Activated B cell treated with CpG ODN at 0.5 μM for 24 hours (primary cell): ENCODE results near the gene ATRNL1. TPM values are rescaled to one million over a fixed set of nuclear protein-coding genes. Genes with fewer than 3 reads are reported as not detected.

Source experiments
- ATAC-seq: fragments of 200-7000 bp; cut with Tn5 transposase; one replicate; pipeline ENCODE4 v1.10.0; 2021; ENCODE audit warnings: low read depth, mild to moderate bottlenecking, moderate library complexity
- CTCF ChIA-PET: fragments of 350-600 bp; sonication (Branson Sonifier 250); formaldehyde crosslinking; loops from one replicate; lab custom pipeline; 2021; ENCODE audit warnings: antibody characterized with exemption; lab: Charles Lee
- POLR2A ChIA-PET: fragments of 350-600 bp; sonication (Branson Sonifier 250); formaldehyde crosslinking; loops from one replicate; lab custom pipeline; 2021; ENCODE audit warnings: antibody characterized with exemption; lab: Charles Lee
- DNase-seq: peaks from one replicate; pipeline ENCODE4 v3.0.0; 2022
- H3K27ac Mint-ChIP-seq: one replicate; pipeline ENCODE4 v1.8.0; 2020; ENCODE audit warnings: mixed read lengths
- H3K27me3 Mint-ChIP-seq: one replicate; pipeline ENCODE4 v1.8.0; 2021; ENCODE audit warnings: mixed read lengths
- H3K36me3 Mint-ChIP-seq: one replicate; pipeline ENCODE4 v1.8.0; 2021; ENCODE audit warnings: low read depth, mixed read lengths
- H3K4me1 Mint-ChIP-seq: one replicate; pipeline ENCODE4 v1.8.0; 2021; ENCODE audit warnings: mixed read lengths
- H3K4me3 Mint-ChIP-seq: one replicate; pipeline ENCODE4 v1.8.0; 2020; ENCODE audit warnings: mild to moderate bottlenecking, mixed read lengths
- H3K9me3 Mint-ChIP-seq: one replicate; pipeline ENCODE4 v1.8.0; 2020; ENCODE audit warnings: mixed read lengths
- intact Hi-C: fragments of 100-400 bp; cut with micrococcal nuclease; formaldehyde crosslinking; loops from one replicate; pipeline ENCODE4 v1.15.1; 2024
- total RNA-seq: library from RNA; stranded (reverse); gene quantifications from 2 replicates; pipeline ENCODE4 v1.2.3, GENCODE V29; 2022
- TF ChIP-seq, protein P1 (sequence below): fragments of 200-600 bp; IDR thresholded peaks from one replicate; pipeline ENCODE4 v1.8.0; 2022; ENCODE audit warnings: antibody characterized with exemption, mild to moderate bottlenecking

Gene ATRNL1
- total RNA-seq, 1 donor from 2014 or later: 1.2 TPM

DNA sequence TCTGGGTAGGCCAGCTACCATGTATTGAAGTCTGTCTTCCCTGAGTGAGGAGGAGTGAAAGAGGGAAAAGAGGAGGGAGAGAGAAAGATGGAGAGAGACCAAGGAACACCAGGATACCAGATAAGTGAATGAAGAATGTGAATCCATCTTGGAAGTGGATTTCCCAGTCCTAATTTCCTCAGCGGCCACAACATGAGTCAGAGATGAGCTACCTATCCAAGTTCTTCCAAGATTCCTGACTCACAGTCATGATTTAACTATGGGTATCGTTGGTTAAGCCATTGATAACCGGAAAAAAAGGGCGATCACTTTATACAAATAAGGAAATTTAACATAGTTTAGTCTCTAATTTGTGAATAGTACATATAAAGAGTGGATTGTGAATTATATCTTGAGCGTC is 561.8 kb downstream of the ATRNL1 start:
- Mint-ChIP-seq H3K27ac (no peak overlapping the region), H3K9me3 (peaks cover 3% of the 10 kb centered on the region), H3K4me1 (no peaks in the 10 kb centered on the region), H3K27me3 (no peaks in the 10 kb centered on the region), H3K36me3 (no peaks in the 10 kb centered on the region), H3K4me3 (no peak overlapping the region)
- no peak for ATAC-seq
- ChIA-PET CTCF (no interaction called here), POLR2A (no interaction called here)
- intact Hi-C loops: no loop called here
- TF ChIP-seq, protein P1, sequence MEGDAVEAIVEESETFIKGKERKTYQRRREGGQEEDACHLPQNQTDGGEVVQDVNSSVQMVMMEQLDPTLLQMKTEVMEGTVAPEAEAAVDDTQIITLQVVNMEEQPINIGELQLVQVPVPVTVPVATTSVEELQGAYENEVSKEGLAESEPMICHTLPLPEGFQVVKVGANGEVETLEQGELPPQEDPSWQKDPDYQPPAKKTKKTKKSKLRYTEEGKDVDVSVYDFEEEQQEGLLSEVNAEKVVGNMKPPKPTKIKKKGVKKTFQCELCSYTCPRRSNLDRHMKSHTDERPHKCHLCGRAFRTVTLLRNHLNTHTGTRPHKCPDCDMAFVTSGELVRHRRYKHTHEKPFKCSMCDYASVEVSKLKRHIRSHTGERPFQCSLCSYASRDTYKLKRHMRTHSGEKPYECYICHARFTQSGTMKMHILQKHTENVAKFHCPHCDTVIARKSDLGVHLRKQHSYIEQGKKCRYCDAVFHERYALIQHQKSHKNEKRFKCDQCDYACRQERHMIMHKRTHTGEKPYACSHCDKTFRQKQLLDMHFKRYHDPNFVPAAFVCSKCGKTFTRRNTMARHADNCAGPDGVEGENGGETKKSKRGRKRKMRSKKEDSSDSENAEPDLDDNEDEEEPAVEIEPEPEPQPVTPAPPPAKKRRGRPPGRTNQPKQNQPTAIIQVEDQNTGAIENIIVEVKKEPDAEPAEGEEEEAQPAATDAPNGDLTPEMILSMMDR: no peak
- no peak for DNase-seq

DNA sequence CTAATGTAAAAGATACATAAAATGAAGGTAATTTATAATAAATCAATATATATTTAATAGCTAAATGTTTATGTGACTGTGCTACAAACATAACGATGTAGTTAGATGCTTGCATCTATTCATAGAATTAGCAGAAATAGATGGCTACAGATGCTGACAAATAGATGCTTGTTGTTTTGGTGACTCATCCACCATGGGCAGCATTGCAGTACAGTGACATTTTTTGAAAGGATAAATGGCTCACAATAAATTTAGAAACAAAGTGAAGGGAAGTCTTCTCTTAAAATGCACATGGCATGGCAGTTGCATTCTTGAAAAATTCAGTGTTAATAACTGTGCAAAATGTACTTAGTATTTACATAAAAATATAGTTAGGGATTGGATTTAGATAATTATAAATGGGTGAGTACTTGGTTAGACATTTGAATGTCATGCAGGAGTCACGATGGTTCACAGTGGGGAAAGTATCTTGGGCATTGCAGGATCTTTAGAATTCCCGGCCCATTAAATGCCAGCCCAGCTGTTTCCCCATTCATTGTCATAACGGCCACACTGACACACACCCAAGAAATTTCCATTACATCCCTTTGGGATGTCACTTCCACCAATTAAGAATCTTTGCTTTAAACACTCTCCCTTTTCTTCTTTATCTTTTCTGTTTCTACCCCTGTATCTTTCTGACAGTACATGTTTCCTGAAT is 564.1 kb downstream of the ATRNL1 start:
- Mint-ChIP-seq H3K4me3 (no peak overlapping the region), H3K27me3 (no peaks in the 10 kb centered on the region), H3K27ac (no peak overlapping the region), H3K36me3 (no peaks in the 10 kb centered on the region), H3K9me3 (peaks cover 3% of the 10 kb centered on the region), H3K4me1 (no peaks in the 10 kb centered on the region)
- POLR2A ChIA-PET: no interaction called here
- intact Hi-C loops: no loop called here
- ATAC-seq: no peak
- DNase-seq: no peak
- TF ChIP-seq, protein P1: no peak
- CTCF ChIA-PET: no interaction called here

DNA sequence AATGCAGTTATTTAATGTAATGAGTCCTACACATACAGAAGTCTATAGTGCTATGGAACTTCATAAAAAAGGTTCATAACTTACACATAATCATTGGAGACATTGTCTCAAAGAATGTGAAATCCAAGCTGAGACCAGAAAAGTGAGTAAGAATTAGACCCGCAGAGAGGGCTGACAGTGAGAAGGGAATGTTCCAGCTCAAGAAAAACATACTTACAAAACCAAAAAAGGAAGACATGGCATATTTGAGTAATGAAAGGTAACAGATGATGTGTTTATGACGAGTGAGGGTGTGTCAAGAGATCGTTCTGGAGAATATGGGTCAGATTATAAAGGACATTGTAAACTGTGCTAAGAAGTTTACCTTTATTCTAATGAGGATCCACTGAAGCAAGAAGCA is 566.5 kb downstream of the ATRNL1 start:
- CTCF ChIA-PET: interaction anchor here (0.6 kb wide), 1 partner anchor 638 kb away, joined by 3 read pairs; no protein-coding TSS in a partner anchor
- H3K4me3 Mint-ChIP-seq: no peak overlapping the region
- no peaks in the 10 kb centered on the region for H3K27me3 Mint-ChIP-seq
- H3K9me3 Mint-ChIP-seq: peaks cover 3% of the 10 kb centered on the region
- intact Hi-C loops: no loop called here
- ATAC-seq: no peak
- H3K36me3 Mint-ChIP-seq: no peaks in the 10 kb centered on the region
- DNase-seq: no peak
- H3K27ac Mint-ChIP-seq: no peak overlapping the region
- TF ChIP-seq, protein P1: no peak
- no peaks in the 10 kb centered on the region for H3K4me1 Mint-ChIP-seq
- POLR2A ChIA-PET: no interaction called here

DNA sequence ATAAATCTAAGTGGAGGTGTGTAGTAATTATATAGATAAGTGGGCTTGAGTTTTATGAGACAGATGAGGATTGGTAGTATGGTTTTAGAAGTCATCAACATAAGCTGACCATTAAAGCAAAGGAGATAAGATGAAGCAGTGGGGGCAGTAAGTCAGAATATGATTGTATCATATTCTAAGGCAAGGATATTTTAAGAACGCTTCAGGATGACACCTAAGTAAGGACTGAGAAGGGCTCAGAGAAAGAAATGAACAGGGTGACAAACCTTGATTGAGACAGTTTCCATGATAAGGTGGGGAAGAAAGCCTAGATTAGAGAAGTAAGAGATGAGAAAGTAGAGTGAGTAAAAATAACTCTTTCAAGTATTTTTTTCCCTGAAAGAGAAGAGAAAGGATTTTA is 567.2 kb downstream of the ATRNL1 start:
- TF ChIP-seq, protein P1: no peak
- H3K36me3 Mint-ChIP-seq: no peaks in the 10 kb centered on the region
- H3K4me1 Mint-ChIP-seq: no peaks in the 10 kb centered on the region
- peaks cover 3% of the 10 kb centered on the region for H3K9me3 Mint-ChIP-seq
- intact Hi-C loops: no loop called here
- ChIA-PET CTCF (no interaction called here), POLR2A (no interaction called here)
- ATAC-seq (no peak), DNase-seq (no peak)
- H3K4me3 Mint-ChIP-seq: no peak overlapping the region
- H3K27ac Mint-ChIP-seq: no peak overlapping the region
- H3K27me3 Mint-ChIP-seq: no peaks in the 10 kb centered on the region

DNA sequence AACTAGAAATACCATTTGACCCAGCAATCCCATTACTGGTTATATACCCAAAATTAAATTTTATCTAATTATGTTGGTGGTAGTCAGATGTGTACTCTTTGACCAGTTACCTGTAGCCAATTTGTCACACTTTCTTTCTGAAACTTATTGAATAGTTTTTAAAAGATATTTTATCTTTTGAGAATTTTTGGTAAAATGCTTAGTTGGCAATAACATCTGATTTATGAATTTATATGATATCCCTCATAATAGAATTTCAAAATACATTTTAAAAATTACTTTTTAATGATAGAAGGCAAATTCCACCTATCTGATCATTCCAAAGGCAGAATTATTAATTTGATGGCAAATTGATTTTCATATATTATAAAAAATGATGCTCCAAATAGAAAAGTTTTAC is 569.3 kb downstream of the ATRNL1 start:
- no peaks in the 10 kb centered on the region for H3K27me3 Mint-ChIP-seq
- no peak overlapping the region for H3K27ac Mint-ChIP-seq
- ATAC-seq: no peak
- intact Hi-C loops: no loop called here
- POLR2A ChIA-PET: no interaction called here
- TF ChIP-seq, protein P1: no peak
- DNase-seq: no peak
- CTCF ChIA-PET: no interaction called here
- no peak overlapping the region for H3K4me3 Mint-ChIP-seq
- H3K4me1 Mint-ChIP-seq: no peaks in the 10 kb centered on the region
- H3K36me3 Mint-ChIP-seq: no peaks in the 10 kb centered on the region
- peaks cover 3% of the 10 kb centered on the region for H3K9me3 Mint-ChIP-seq
